HG02885 (cell line): ENCODE results near the gene PIAS4.

Experiments used
- ATAC-seq: cut with Tn5 transposase; IDR thresholded peaks from one replicate; pipeline ENCODE4 v1.9.1; 2021; ENCODE audit warnings: mild to moderate bottlenecking; ENCODE audit not compliant: unreplicated experiment, poor library complexity

PIAS4 gene

GRCh38 chr19:4037301-4037949 is 29.9 kb downstream of the PIAS4 start:
- ATAC-seq = no peak

GRCh38 chr19:4038057-4038456 is 30.5 kb downstream of the PIAS4 start:
- ATAC-seq = no peak

- ATAC-seq = no peak
Measured at GRCh38 chr19:4038661-4039423, 31.3 kb downstream of the PIAS4 start.

GRCh38 chr19:4042064-4042730 is 34.7 kb downstream of the PIAS4 start:
- ATAC-seq = no peak

- no peak for ATAC-seq
Measured at GRCh38 chr19:4042731-4043082, 35.2 kb downstream of the PIAS4 start.

GRCh38 chr19:4043401-4043800 is 35.9 kb downstream of the PIAS4 start:
- ATAC-seq = no peak

- no peak for ATAC-seq
Measured at GRCh38 chr19:4043966-4044715, 36.6 kb downstream of the PIAS4 start.

- ATAC-seq = no peak
Measured at GRCh38 chr19:4044990-4045465, 37.5 kb downstream of the PIAS4 start.

GRCh38 chr19:4045597-4046361 is 38.2 kb downstream of the PIAS4 start:
- no peak for ATAC-seq

- ATAC-seq = no peak
Measured at GRCh38 chr19:4046362-4046691, 38.8 kb downstream of the PIAS4 start.

- ATAC-seq = no peak
Measured at GRCh38 chr19:4046946-4047683, 39.6 kb downstream of the PIAS4 start.

- ATAC-seq = no peak
Measured at GRCh38 chr19:4049432-4049831, 41.9 kb downstream of the PIAS4 start.

GRCh38 chr19:4051175-4052101 is 43.9 kb downstream of the PIAS4 start:
- ATAC-seq = peak; percentile 46

GRCh38 chr19:4052114-4052992 is 44.8 kb downstream of the PIAS4 start:
- ATAC-seq = peak; percentile 27

GRCh38 chr19:4052993-4053422 is 45.5 kb downstream of the PIAS4 start:
- no peak for ATAC-seq

GRCh38 chr19:4053423-4054324 is 46.1 kb downstream of the PIAS4 start:
- no peak for ATAC-seq
